ENCODE measurements around the gene ANKHD1.

GRCh38 chr5:140432916-140433315 lies 31.3 kb downstream of the ANKHD1 start:
- TF ChIP-seq POLR2A (IDR thresholded peaks at IDR 0.05; ENCODE audit: low read length), result no peak
- TF ChIP-seq GATA1 (IDR thresholded peaks at IDR 0.05; ENCODE audit: low read depth, low read length), result no peak

Data from erythroblast (primary cell).